Stimulated activated CD4-positive, alpha-beta T cell treated with anti-CD3 and anti-CD28 coated beads, Interleukin-2, amount 100 ng/mL, for 24 hours (primary cell): Measurements from ENCODE around the gene IL1RL1.

Experiments
- DNase-seq, 2 donors: peaks; one replicate each; pipeline ENCODE4 v3.0.0-alpha.2; 2020

IL1RL1 gene

DNA sequence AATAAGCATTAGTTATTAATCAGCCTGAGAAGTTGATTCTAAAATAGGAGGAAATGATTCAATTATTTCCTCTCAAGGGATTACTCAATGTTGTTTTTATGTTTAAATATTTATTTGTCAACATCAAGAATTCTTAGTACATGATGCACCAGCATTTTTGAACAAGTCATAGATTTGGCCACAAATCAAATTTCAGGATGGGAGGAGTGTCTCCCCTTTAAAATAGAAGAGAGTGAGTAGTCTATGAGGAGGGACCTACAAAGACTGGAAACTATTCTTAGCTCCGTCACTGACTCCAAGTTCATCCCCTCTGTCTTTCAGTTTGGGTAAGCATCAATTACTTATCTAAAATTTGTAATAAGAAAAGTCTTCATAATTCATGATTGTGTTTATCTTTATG is 25.6 kb downstream of the IL1RL1 start:
- no peak for DNase-seq

DNA sequence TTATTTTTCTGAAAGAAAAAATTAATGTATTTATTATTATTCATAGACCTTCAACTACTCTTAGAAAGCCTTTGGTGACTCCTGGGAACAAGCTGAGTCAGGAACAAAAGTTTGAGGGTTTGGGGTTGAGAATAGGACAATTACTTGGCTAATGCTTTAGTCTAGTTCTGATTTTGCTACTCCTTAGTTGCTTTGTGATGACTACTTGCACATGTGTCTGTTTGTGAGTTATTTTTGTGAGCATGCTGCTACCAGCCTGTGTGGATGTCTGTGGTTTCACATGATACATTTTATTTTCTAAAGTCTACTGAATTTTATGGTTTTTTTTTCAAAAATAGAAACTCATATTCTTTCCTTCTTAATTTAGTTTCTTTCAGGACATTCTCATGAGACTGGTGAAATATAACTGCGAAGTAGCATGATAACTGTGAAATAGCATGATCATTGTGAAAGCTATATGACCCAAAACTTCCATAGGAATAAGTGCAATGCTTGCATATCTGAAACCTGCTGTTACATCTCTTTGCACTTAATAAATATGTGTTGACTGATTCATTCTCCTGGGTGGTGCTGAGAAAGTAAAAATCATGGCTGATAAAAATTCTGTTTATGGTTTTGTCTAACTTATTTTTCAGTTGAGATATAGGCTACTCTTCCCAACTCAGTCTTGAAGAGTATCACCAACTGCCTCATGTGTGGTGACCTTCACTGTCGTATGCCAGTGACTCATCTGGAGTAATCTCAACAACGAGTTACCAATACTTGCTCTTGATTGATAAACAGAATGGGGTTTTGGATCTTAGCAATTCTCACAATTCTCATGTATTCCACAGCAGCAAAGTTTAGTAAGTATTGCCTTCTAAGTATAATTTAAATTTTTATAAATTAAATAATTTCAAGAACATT is 26.4 kb downstream of the IL1RL1 start:
- DNase-seq, result no peak

DNA sequence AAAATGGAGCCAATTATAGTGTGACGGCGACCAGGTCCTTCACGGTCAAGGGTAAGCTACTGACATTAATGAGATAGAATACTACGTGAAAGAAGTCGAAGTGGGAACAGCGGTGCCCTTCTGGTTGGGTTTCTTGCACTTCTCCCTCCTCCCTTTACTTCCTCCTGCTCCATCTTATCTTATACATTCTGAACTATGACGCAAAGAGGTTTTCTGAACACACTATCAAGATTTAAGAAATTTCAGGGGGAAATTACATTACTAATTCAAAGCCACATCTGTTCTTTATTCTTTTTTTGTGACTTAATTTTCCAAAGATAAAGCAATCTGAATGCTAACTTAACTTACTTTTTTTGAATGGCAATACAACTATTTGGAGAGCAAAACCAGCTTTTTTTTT is 29.4 kb downstream of the IL1RL1 start:
- DNase-seq, result no peak

DNA sequence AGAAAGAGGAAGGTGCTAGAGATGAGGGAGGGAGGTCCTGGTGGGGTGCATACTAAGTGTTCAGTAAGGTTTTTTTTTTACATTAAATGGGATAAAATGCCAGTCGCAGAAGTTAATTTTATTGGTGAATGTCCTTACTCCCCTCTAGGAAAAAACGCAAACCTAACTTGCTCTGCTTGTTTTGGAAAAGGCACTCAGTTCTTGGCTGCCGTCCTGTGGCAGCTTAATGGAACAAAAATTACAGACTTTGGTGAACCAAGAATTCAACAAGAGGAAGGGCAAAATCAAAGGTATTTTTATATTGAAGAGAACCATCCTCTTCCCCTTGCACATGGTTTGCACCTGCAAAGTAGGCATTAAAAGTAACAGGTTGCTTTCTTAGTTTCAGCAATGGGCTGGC is 31.5 kb downstream of the IL1RL1 start:
- no peak for DNase-seq

DNA sequence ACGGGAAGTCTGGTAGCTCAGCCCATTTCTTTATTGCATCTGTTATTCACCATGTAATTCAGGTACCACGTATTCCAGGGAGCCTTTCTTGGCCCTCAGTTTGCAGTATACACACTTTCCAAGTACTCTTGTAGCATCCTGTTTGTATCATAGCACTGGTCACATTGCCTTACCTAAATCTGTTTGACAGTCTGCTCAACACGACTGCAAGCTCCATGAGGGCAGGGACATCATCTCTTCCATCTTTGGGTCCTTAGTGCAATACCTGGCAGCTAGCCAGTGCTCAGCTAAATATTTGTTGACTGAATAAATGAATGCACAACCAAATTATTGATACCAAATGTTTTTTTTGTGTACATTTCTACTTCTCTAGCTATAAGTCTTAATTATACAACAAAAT is 33.0 kb downstream of the IL1RL1 start:
- no peak for DNase-seq

DNA sequence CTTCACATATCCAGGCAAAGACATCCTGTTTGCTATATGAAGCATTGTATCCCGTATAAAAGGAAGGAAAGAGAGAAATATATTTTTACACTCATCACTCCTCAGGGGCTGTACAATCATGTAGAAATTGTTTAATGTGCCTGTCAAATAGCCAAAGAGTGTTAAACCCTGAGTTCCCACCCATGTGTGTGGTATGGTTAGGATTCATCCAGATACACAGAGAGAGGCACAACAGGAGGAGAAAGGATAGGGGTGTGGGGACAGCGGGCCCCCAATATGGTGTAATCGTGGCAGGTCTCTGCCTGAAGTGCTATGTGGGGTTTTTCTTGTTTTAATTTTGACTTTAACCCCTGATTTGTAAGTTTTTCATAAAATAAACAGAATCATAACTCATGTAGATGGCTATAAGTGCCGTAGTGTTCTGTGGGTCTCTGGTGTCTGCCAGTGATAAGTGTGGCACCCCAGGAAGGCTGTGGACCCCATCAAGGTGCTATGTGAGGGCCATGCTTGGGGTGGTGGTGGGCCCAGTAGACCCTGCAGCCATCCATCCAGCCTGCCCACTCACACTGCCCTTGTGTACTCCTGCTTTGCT is 34.1 kb downstream of the IL1RL1 start:
- no peak for DNase-seq

DNA sequence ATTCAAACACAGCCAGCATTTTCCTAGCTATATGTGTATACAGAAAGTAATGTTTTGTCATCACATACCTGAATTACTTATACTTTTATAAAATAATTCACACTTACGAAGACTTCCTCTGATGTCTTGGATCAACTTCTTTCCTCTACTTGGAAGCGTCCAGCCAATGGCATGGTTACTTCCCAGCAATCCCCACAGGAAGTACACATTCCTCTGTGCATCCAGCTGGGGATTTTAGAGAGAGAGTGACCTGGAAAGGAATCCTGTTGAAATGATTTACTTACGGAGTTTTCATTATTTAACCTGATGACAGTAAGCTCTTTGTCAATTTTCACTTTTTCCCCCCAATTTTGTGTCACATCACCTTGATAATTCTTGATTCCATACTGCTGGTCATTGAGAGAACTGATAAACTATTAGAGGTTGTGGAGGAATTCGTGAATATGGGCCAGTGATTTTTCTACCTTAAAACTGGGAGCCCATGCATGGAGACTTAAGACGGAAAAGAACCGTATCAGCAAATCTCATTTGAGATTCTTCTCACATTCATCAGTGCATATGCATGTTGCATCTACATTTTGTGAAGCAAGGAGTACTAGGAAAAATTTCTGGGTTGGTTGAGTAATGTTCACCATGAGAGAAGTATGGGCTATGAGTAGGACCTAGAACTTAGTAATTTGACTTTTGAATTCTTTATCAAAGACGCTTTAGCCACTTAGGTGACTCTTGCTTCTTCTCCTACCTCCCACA is 35.2 kb downstream of the IL1RL1 start:
- DNase-seq, result no peak

DNA sequence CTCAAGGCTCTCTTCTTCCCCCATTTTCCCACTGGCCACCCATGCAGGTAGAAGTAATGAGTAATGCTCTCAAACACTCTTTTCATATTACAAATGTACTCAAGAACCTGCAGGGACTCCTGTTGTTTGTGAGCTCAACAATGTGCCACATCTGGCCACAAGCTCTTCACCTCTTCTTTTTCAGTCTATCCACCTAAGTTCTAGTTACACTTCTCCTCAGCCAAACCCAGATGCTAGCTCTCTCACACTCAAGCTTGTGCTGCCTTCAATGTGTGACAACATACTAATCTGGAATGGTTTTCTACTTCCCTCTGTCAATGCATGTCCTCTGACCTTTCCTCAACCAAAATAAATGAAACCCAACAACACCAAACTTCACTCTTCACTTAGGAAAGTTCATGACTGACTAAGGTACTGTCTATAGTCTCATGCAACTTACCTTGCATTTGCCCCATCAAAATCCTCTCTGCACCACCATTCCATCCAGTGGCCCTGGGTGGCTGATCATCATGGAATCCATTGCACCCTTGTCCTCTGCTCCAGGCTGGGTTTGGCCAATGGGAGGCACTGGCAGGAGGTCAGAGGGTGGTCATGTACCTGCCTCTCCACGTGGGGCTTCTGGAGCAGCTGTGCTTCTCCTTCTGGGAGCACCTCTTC is 38.9 kb downstream of the IL1RL1 start:
- DNase-seq, result no peak

DNA sequence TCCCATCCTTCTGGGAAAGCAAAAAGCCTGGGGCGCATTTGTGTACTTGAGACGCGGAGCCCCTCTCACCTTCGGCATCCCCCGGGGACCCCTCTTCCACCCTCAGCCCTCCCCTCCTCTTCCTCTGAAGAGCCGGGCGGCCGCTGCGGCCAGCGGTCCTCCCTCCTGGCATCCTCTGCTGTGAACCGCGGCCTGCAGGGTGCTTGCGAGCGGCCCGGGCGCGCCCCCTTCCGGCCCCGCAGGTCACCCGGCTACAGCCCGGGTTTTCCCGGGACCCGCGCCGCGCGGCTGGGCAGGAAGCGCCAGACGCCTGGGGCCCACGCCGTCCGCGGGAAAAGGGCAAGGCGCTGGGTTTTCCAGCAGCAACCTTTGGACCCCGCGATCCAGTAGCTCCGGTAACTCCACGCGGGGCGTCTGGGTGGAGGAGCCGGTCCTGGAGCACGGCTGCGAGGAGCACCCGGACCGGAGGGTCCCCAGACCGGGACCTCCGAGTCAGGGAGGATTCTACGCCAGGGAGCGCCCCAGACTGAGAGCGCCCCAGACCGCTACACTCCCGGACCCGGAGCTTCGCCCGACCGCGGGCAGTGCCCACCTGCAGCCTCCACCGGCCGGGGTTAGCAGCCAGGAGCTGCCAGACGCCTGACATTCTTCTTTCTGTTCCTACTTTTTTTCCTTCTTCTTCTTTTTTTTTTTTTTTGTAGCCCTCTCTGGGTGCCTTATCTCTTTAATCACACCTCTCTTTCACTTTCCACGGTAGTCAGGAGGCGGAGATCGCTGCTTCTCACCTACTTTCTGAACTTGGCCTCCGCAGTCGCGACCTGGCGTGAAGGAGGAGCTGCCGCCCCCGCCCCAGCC is 44.4 kb downstream of the IL1RL1 start, which contains the start of gene IL18R1:
Gene IL18R1, plus strand, starts transcription at position 271 of the 855 bp plus-strand sequence. CDS start 6,865 bp downstream, outside the sequence.
- peak; percentile 74 to 81 for DNase-seq

DNA sequence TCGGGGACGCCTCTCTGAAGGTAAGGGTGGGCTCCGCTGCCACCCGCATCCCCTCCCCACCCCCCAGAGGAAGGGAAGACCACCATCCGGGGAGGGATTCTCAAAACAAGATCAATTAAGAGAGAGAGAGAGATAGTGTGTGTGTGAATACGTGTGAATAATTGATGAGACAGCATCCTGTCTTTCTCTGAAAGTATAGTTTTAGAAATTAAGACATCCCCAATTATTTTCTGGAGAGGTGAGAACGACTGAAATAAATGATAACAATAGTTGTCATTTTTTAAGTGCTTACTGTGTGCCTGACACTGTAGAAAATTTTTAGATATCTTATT is 45.0 kb downstream of the IL1RL1 start:
- no peak for DNase-seq

DNA sequence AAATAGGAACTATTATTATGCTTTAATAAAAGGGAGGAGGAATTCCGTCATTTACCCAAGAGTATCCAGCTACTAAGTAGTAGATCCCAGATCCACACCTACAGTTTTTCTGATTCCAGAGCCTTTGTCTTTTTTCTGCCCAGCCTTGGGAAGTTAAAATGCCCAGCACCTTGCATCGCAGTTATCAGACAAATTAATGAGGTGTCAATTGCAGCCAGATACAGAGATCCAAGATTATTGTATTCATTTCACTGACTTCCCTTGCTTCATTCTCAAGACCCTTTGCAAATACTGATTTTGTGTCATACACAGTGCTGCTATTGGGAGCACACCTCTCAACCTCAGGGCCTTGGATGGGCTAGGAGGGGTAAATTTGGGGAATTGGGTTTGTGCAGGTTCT is 45.4 kb downstream of the IL1RL1 start:
- DNase-seq, result no peak

DNA sequence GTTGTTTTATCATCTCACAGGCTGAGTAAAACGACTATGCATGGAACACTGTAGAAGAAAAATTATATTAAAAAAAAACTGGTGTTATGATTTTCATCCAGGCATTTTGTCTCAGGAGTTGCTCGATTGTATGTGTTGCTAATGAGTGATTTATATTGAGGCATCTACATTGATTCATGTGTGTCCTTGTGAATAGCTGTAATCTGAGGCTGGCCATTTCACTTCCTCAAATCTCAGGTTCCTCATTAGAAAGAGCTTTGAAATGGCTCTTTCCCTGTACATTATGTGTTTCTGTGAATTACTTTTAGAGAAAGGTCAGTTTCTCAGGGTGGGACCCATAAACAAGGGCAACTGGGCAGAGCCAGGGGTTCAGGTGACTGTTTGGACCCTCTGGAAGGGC is 46.6 kb downstream of the IL1RL1 start:
- no peak for DNase-seq

DNA sequence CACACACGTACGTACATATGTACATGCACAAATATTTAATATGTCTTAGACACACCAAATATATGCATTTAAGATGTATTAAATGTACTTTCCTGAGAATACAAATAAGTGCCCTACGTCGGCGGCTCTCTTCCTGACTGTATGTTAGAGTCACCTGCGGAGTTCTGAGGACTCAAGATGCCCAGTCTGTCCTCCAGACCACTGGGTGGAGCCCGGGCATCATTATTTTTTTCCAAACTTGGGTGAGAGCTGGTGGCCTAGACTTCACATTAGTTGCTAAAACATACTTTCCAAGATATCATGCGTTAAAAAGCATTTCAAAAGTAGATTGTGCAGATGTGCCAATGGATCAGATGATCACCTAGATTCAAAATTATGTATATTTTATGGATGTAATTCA is 47.1 kb downstream of the IL1RL1 start:
- DNase-seq, result no peak

DNA sequence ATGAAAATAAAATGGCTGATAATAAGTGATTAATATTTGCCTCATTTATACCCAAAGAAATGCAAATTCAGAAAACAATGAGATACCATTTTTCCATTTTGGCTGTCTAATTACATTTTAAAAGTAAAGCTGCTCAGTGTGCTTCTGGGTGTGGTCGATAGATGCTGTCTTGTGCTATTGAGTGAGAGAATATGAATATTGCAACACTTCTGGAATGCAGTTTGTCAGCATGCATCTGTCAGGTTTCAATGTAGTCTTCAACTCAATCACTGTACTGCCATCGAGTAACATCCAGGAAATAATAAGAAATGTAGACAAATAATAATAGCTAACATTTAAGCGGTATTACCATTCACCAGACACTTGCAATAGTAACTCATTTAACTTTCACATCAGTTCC is 48.2 kb downstream of the IL1RL1 start:
- no peak for DNase-seq

DNA sequence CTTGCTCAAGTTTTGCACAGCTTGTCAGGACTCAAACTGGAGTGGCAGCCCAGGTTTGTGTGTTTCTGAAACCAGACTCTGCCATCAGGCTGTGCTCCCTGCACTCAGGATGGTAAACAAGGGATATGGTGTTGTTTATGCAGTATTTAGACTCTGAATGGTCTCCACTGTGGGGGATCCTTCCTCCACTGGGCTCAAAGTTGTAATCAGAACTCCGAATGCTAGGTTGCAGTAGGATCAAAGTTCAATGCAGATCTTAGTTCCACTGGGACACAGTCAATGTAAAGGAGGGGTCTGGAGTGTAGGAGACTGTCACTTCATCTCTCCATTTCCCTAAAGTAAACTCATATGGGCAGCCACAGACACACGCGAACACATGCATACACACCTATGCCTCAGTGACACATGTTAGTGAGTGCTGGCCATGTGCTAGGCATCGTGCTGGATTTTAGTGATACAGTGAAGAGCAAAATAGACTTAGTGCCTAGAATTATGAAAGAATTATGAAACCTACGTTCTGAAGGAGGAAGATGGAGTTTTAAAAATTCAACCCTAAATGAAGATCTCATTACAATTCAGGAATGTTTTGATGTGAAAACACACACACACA is 50.4 kb downstream of the IL1RL1 start:
- DNase-seq, result no peak

DNA sequence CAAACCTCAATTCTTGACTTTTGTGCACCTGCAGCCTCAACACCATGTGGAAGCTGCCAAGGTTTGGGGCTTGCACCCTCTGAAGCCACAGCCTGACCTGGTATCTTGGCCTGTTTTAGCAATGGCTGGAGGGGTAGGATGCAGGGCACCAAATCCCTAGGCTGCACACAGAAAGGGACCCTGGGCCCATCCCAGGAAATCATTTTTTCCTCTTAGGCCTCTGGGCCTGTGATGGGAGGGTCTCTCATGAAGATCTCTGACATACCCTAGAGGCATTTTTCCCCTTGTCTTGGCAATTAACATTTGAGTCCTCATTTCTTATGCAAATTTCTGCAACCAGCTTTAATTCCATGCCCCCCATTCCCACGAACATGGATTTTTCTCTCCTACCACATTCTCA is 54.4 kb downstream of the IL1RL1 start:
- DNase-seq, result no peak

DNA sequence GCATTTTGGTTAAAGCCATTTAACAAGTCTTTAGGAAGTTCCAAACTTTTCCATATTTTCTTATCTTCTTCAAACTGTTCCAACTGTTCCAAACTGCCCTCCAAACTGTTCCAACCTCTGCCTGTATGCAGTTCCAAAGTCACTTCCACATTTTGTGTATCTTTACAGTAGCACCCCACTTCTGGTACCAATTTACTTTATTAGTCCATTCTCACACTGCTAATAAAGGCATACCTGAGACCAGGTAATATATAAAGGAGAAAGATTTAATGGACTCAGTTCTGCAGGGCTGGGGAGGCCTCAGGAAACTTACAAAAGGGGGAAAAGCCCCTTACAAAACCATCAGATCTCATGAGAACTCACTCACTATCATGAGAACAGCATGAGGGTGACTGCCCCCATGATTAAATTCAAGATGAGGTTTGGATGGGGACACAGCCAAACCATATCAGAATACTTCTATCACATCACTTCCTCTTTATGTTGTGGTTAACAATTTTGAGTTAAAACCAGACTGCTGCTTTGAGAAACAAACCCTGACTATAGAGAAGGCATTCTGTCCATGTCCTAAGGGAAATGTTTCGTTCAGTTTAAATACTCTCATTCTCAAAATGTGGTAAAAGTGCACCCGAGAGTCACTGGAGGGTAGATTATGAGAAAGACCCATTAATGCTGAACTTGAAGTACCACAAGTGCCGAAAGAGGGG is 55.2 kb downstream of the IL1RL1 start:
- no peak for DNase-seq

DNA sequence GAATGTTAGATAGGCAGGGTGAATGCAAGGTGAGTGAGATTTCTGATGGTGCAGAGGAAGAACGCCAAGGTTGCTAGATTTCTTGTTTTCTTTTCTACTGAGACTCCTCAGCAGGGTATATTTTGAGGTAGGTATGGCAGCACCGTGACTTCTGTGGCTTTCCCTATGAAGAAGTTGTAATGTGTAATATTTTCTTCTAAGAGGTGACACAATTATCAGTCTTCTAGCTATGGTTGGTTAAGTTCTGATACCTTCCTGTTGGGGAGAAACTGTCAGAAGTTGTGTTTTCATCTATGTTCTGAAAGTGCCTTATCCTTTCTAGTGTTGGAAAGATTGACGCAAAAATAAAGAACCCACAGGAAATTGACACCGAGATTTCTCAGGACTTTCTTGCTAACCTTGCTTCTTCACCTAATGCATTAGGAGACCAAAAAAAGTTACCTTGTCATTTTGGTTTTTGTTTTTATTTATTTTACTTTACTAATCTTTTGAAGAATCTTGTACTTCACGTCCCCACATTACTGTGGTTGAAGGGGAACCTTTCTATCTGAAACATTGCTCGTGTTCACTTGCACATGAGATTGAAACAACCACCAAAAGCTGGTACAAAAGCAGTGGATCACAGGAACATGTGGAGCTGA is 56.1 kb downstream of the IL1RL1 start:
- peak in 1 of 2 donors; percentile 39 for DNase-seq

DNA sequence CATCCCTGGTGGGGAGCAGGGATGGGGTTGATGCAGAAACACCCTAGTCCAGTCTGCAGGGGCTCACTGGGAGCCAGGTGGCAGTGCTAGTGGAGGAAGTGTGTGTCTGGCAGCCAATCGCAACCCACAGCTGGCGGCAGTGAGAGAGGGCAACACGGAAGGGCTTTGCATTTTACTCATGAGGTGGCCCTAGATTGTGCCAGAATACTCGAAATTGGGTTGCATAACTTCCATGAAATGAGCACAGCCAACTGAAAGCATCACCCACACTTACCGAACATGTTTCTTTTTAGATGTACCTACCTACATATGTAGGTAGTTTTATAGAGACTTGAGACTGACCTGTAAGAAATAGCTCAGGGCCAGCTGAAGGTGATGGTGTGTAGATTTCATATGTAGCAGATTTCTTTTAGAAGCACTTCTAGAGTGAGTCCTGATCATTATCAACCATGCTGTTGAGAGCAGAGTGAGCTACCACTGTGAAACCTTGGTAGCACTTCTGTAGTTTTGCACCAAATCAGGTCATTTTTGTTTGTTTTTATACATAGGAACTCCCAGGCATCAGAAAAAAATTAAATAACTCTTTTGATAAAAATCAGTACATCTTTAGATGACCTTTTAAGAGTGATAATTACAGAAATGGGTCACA is 57.2 kb downstream of the IL1RL1 start:
- no peak for DNase-seq

DNA sequence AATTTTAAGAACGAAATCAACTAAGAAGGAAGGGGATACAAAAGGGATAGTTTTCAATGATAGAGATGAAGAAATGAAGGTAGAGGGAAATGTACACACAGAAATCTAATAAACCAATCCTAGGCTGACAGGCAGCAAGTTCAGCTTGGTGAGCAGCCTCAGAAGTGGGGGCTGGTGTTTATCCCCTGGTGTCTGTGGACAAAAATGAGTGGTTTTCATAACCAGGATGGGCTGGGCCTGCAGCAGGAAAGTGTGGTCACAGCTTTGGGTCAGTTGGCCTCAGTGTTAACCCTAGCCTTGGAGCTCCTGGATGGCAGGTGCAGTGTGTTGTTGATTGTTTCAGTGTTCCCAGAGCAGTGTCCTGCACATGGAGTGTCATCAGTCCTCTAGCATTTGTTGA is 58.5 kb downstream of the IL1RL1 start:
- no peak for DNase-seq
